HG03039 (cell line): ENCODE results near the gene NOL11.
"Not testable (repeated sequence)": the region's sequence is repeated elsewhere in the genome, so short reads cannot be mapped to it uniquely, and the experiment has no call there.

Experiments used
- ATAC-seq: cut with Tn5 transposase; IDR thresholded peaks from one replicate; pipeline ENCODE4 v1.9.1; 2021; ENCODE audit warnings: mild to moderate bottlenecking, moderate library complexity; ENCODE audit not compliant: unreplicated experiment

NOL11 gene

DNA sequence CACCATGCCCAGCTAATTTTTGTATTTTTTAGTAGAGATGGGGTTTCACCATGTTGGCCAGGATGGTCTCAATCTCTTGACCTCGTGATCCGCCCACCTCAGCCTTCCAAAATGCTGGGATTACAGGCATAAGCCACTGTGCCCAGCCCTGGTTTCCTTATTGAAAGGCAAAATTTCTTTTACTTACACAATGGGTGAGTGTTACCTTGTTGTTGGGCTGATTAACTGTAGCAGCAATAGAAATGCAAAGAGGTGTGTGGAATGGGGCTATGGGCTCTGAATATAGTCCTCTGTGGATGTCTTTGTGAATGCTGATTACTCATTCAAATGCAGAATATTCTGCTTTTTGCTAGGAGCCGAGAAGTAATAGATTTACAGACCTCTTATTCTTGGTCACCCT is 34.4 kb downstream of the NOL11 start:
- ATAC-seq, result not testable (repeated sequence)

GRCh38 chr17:67753026-67753425 is 35.3 kb downstream of the NOL11 start:
- ATAC-seq, result no peak

- no peak for ATAC-seq
Measured at GRCh38 chr17:67754001-67754400, 36.3 kb downstream of the NOL11 start.

- not testable (repeated sequence) for ATAC-seq
Measured at GRCh38 chr17:67754686-67755085, 37.0 kb downstream of the NOL11 start.

GRCh38 chr17:67756766-67757165 is 39.0 kb downstream of the NOL11 start:
- not testable (repeated sequence) for ATAC-seq

DNA sequence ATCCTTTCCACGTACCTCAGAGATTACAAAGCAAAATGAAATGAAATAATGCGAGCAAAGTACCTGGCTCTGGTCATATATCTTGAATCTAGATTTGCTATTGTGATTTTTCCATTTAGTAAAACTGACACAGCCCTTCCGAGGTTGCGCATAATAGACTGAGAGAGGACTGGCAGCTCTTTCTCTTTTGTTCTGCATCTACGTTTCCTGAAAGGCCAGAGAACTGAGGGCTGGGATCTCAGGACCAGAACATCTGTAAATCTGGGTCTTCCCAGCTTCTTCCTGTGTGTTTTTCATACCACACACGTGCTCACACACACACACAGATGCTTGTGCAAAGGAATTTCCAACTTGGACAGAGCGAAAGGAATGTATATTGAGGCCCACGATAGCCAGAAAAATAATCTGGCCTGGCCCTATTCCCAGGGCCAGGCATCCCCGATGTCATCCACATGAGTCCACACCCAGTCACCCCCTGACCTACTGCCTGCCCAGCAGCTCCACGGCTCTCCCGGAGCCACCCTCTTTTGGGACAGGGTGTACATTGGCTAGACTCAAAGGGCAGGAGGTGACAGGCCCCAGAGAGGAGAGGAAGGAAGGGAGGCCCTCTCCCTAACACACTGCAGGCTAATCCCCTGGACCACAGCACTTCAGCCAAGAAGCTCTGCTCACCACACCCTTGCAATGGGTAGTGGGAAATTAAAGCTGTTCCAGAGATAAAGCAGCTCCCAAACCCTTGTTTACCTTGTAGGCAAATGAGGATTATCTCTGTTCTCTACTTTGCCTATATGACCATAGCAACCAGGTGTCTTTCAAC is 41.8 kb downstream of the NOL11 start:
- no peak for ATAC-seq

DNA sequence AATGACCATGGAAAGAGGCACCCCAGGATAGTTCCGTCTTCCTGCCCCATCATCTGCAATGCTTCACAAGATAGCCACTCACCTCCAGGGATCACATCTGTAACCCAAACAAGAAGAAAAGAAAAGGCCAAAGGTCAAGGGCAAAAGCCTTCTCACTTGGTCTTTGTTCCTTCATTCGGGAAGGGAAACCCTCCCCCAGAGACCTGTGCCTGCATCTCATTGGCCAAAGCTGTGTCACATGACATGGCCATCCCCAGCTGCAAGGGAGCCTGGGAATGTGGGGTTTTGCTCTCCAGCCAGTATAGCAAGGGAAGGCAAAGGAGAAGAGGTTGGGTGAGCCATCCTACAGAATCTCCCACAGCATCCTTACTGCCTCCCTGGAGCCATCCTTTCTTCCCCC is 47.9 kb downstream of the NOL11 start:
- no peak for ATAC-seq

DNA sequence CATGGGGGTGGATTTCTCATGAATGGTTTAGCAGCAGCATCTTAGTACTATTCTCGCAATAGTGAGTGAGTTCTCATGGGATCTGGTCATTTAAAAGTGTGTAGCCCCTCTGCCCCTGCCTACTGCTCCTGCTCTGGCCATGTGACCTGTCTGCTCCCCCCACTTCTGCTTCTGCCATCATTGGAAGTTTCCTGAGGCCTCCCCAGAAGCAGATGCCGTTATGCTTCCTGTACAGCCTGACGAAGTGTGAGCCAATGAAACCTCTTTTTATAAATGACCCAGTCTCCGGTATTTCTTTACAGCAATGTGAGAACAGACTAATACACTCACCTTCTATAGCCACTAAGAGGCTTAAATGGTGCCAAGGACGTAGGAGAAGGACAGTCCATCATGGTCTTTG is 51.5 kb downstream of the NOL11 start:
- no peak for ATAC-seq

- ATAC-seq, result no peak
Measured at GRCh38 chr17:67770539-67770938, 52.8 kb downstream of the NOL11 start.

GRCh38 chr17:67772679-67773078 is 54.9 kb downstream of the NOL11 start:
- ATAC-seq, result no peak

DNA sequence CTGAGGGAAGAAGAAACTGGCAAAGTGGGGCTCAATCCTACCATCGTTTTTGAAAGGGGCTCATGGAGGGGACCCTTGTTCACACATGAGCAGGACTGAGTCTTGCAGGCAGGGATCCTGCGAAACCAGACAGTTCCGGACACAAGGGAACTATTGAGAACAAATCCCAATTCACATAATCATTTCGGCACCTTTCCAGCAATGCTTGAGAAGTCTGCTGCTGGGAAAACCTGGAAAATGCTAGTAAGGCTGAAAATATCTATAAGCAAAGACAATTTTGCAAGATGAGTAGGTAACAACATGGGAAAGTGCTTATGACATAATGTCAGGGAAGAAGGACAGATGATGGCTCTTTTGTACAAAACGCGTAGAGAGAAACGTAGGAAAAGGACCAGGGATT is 55.5 kb downstream of the NOL11 start:
- no peak for ATAC-seq

DNA sequence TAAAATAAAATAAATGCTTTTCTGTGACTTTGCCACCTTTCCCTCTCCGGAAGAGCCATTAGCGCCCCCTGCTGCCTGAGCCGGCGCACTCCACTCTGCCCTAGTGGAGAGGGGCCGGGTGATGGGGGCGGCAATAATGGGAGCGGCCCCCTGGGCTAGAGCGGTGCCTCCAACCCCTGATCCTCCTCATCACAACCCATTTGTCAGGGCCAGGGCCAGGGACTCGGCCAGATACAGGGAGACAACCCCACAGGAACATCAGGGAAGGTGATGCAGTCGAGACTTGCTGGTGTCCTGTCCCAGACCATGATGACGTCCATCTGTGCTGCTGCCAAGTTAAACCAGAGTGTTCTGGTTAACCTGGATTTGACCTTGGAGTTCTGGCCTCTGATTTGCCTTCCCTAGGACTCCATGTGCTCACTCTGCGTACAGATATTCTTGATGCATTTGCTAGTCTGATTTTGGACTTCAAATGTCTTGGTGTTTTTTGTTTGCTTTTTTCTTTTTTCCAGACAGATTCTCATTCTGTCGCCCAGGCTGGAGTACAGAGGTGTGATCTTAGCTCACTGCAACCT is 61.4 kb downstream of the NOL11 start:
- no peak for ATAC-seq

GRCh38 chr17:67784364-67785121 is 66.8 kb downstream of the NOL11 start:
- ATAC-seq, result no peak

DNA sequence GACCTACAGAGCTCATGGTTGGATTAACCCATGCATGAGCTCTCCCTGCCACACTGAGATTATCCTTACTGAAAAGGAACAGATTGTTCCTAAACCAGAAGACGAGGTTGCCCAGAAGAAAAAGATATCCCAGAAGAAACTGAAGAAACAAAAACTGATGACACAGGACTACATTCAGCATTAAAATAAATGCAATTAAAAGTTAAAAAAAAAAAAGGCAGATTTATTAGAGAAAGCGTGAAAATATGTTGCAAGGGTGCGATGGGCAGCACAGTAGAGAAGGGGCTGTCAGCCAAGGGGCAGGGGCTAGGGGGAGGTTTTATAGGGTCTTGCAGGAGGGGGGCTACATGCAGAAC is 67.4 kb downstream of the NOL11 start:
- ATAC-seq, result no peak

DNA sequence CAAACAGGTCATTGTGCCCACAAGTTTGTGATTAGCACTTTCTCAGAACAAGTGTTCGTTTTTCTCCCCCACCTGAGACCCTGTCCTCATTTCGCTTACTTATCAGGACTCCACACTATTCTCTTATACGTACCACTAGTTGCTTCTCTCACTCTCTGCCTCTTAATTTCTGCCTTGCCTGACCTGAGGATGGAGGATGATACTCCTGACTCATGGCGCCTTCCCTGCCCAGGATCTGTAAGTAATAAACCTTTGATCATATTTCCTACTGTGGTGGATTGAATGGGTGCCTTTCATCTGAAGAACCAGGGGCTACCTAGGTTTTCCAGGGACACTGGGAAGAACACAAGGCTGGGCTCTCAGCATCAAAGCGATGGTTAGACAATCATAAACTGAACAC is 67.8 kb downstream of the NOL11 start:
- ATAC-seq, result no peak
